Measurements from ENCODE around the gene FILIP1L.

FILIP1L gene

DNA sequence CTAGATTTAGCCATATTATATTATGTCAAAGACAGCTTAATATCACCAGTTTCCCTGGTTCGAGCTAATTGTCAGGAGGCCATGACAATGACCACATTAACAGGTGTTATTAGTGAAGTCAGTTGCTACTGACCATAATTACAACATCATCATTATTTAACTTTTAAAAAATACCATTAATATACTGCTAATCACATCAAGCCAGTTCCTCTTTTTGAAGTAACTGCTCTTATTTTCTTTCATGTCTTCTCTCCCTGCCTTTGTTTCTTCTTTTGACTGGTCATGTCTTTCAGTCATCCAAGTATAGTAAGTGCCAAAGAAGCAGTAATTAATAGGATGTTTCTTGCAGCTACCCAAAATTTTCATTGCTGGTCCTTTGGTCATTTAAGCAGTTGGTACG is 235.0 kb downstream of the FILIP1L start:
- no peak for DNase-seq

- DNase-seq = no peak
Measured at GRCh38 chr3:99878005-99878404, 236.3 kb downstream of the FILIP1L start.

- DNase-seq = no peak
Measured at GRCh38 chr3:99877031-99877579, 237.2 kb downstream of the FILIP1L start.

GRCh38 chr3:99875929-99876841 is 238.1 kb downstream of the FILIP1L start:
- DNase-seq = no peak

GRCh38 chr3:99875581-99875928 is 238.7 kb downstream of the FILIP1L start:
- DNase-seq = no peak

DNA sequence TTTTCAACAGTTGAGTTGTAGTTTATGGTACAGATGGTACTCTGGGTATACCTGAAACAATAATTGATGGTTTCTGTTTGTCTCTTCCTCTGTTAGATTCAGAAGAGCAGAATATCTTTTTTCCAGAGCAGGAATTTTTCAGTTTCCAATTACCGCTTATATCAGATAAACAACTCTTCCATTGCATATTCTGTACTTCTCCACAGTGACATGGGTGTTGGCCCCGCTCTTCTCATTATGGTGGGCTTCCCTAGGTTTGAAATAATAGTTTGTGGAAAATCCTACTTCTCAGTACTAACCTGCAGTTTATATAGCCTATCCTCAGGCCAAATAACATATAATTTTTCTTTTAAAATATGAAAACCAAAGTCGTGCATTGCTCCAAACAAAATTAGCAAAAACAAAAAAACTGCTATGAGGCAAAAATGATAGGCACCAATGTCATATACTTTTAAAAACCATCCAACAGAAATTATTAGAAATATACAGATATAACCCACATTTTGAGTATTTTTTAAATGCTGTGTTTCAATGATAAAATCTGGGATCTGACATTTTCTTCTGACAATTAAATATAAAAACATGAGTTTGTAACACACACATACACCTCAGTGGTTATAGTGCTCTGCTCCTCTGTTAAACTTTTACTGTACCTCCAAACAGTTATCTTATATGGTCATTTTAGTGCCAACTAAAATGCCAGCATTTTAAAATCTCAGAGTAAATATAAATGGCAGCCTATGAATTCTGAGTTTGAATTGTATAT is 239.9 kb downstream of the FILIP1L start:
- DNase-seq = no peak

DNA sequence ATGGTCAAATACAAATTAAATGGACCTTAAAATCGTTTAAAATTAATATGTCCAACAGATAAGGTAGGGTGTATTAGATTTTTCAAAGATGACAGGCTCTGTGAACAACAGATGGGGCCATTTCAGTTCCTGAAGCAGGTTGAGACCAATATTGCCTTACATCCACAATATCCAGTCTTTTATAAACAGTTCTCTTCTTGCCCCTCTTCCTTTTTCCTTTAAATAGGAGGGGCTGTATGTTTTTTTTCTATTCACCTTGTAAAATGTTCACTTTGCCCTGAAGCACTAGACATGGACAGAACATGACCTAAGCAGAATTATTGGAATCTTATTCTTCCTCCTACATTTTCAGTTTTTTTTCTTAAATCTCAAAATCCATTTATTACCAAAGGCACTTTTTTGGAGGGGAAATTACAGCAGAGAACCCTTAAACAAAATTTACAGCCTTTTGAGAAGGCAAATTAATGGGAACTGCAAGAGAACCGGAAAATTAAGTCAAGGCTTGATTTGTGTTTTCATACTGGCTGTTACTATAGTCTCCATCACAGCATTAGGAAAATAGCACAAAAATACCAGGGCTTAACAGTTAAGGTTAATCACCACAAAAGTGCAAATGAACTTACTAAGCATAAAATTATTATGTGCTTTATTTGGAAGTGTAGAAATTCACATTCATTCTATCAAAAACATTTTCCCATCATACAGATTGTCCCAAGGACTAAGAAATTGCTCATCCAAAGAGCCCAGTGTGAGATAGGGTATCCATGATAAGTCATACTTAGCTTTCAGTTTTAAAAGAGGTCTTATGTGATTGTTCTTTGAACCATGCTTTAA is 240.8 kb downstream of the FILIP1L start:
- DNase-seq = no peak

DNA sequence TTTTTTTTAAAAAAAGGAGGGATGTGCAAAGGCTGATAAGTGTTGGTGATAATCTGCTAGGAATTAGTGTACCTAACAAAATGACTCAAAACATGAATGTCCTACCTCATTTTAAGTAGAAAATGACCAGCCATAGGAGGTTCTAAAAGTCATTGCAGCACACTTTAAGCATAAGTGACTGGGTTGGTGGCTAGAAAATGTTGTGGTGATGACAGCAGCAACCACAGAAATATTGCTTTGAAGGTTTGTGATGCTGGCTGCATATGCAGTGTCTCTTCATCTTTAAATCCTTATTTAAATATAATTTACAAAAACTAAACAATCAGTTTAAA is 241.4 kb downstream of the FILIP1L start:
- DNase-seq = no peak

DNA sequence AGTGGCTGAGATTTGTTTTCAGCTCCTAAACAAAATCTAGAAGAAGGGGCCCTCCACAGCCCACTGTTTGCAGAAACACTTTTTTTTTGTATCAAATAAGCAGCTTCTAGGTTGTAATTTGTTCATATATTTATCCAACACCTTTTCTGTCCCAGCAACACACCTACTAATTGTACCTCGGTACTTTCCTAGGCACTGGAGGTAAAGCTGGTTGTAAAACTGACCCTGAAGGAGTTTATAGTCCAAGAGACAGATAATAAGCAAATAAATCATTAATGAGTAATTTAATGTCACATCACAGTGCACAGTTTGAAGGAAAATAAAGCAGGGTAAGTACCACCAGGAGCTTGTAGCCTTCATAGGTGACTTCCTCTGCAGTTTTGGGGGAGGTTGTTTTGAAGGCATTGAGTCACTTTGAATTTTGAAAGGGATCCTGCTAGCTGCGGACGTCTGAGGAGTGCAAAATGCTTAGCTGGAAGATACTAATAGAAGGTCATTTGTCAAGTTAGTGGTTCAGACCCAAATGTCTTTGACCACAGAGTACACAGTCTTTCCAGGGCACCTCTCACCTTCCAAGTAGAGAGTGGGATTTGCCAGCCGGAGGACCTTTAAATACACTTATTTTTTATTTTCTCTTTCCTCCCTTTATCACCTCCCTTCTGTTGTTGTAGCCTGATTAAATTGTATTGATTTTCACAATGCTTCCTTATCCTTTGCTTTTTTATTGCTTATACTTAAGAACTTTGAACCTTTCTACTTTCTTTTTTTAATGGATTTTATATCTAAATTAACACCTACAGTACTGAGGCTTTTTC is 242.9 kb downstream of the FILIP1L start:
- no peak for DNase-seq

DNA sequence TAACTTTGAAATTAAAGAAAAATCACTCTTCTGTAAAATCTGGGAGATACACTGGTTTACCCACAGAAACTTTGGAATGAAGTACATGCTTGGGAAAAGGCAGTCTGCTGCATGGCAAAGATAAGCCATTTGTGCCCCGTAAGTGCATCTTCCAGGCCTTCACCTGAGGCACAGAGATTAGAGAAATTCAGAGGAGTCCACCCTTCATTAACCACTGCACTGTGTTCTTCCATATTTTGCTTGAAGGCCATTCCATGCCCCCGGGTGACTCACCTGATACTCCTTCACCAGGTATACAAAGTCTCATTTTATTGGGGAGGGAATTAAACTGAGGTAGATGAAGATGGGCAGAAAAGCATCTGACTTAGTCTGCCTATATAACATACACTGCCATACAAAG is 243.6 kb downstream of the FILIP1L start:
- DNase-seq = no peak

GRCh38 chr3:99869621-99870020 is 244.7 kb downstream of the FILIP1L start:
- no peak for DNase-seq

GRCh38 chr3:99868311-99868646 is 246.0 kb downstream of the FILIP1L start:
- no peak for DNase-seq

DNA sequence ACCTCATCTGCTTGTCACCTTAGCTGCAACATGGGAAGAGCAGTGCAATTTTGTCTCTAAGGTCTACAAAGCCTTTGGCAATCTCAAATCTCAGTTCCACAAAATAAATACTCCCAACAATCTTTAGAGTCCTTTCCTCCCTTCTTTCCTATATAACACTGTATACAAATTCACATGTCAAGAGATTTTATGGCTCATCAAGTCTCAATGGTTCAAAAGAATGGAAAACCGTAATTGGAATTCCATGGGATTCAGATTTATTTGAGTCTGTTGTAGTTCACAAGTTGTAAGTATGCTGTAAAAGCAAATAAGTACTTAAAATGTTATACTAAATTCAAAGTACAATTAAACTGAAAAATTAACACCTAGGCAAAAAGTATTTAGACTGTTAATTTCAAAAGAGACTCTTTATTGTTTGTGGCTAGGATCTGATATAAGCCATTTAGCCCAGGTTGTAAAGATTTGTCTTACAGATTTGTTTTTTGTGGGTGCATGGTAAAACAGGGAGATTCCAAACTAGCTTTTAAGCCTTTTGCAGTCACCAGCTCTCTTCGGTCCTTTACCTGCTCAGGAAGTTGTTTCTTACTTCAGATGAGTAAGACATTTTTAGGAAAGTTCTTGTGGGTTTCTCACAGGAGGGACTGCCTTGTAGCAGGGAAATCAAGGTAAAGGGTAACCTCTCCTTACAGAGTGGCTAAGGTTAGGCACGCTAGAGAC is 246.5 kb downstream of the FILIP1L start:
- no peak for DNase-seq

GRCh38 chr3:99866261-99866761 is 248.0 kb downstream of the FILIP1L start:
- peak; percentile 27 for DNase-seq

DNA sequence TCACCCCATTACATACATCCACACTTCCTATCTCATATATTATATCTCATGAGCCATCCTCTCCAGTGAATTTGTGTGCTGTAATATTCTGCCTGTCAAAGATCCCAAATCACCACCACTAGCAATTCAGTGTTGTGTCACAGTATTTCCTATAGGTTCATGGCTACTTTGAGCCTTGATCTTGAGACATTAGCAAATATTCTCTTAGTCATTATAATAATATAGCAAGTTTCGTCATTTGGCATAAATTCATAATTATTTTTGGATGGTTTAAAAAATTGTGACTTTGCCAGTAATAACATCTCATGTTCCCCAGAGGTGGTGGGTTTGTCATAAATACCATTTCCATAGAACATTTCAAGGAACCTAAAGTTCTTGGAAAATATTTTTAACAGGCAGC is 249.0 kb downstream of the FILIP1L start:
- no peak for DNase-seq

- DNase-seq = no peak
Measured at GRCh38 chr3:99864289-99864688, 250.0 kb downstream of the FILIP1L start.

DNA sequence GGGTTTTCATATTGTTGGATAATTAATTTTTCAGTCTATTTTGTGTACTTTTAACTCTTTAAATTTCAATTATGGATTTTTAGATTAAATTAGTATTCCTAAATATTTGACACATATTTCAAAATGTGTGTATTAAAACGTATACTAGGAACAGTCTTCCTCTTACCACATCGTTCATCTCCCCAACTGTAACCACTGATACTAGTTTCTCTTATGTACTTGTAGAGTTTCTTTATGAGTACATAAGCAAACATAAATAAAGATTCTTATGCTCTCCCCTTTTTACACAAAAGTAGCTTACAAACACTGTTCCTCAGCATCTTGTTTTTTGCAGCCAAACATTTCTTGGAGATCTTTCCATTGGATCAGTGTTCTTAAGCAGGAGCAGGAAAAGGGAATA is 250.7 kb downstream of the FILIP1L start:
- no peak for DNase-seq

- DNase-seq = no peak
Measured at GRCh38 chr3:99863002-99863401, 251.3 kb downstream of the FILIP1L start.

DNA sequence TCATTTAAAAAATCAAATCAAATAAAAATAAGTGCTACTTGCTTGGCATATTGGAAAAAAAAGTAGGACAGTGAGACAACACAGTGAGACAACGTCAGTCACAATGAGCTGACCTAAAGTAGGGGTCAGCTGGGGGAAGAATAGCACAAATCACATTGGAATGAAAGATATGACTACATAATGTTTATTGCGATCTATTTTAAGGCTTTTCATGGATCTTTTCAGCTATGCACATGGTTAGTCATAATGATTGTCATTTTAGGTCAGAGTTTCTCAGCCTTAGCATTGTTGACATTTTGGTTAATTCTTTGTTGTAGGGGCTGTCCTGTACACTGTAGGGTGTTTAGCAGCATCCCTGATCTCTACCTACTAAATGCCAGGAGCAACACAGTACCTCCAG is 252.1 kb downstream of the FILIP1L start:
- DNase-seq = no peak

- no peak for DNase-seq
Measured at GRCh38 chr3:99861216-99861615, 253.1 kb downstream of the FILIP1L start.

- DNase-seq = no peak
Measured at GRCh38 chr3:99859825-99860224, 254.5 kb downstream of the FILIP1L start.

DNA sequence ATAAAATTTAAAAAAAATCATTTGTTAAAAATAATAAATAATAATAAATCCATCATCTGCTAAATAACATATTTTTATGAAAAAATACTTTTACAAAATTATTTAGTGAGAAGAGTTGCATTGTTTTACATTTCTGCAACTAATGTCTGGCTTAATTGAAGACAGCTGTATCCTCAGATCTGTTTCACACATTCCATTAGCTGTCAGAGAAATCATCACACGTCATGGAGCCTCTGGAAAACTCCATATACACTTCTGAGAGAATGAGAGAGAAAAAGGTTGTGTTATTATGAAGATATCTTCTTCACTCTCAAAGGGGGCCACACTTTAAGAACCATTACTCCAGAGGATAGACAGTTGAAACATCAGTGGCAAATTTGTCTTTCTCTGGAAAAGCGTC is 255.8 kb downstream of the FILIP1L start:
- DNase-seq = no peak
